GM21717 (cell line): ENCODE results near the gene OTUD1.

ENCODE experiments used
- ATAC-seq: cut with Tn5 transposase; IDR thresholded peaks from one replicate; pipeline ENCODE4 v1.9.1; 2021; ENCODE audit warnings: mild to moderate bottlenecking, moderate library complexity; ENCODE audit not compliant: unreplicated experiment

The OTUD1 gene

DNA sequence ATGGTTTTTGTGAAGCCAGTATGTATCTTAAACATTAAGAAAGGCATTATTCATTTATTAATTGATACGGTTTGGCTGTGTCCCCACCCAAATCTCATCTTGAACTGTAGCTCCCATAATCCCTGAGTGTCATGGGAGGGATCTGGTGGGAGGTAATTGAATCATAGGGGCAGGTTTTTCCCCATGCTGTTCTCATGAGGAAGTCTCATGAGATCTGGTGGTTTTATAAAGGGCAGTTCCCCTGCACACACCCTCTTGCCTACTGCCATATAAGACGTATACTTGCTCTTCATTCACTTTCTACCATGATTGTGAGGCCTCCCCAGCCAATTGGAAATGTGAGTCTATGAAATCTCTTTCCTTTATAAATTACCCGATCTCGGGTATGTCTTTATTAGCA, 28.1 kb downstream of the OTUD1 start:
- ATAC-seq, result no peak

- ATAC-seq, result no peak
These were observed 28.7 kb downstream of the OTUD1 start for GRCh38 chr10:23467548-23467947.

DNA sequence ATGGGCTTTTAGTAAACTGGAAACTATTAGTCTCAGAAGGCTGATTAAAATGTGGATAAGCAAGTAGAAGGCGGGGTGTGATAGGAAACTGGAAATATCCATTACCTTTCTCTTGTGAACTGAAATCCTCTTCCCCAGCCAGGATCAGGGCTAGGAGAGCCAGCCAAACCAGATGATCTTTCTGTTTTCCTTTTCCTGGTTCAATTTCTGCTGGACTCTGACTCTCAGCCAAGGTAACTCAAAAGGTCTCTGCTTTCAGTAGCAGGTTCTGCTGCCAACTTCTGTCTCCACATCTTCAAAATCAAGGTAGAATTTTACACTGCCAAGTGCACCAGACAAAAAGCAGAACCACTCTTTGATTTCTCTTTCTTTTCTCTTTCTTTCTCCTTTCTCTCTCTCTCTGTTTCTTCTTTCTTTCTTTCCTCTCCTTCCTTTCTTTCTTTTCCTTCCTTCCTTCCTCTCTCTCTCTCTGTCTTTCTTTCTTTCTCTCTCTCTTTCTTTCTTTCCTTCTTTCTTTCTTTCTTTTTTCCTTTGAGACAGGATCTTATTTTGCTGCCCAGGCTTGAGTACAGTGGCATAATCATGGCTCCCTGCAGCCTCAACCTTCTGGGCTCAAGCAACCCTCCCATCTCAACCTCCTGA, 30.8 kb downstream of the OTUD1 start:
- no peak for ATAC-seq

DNA sequence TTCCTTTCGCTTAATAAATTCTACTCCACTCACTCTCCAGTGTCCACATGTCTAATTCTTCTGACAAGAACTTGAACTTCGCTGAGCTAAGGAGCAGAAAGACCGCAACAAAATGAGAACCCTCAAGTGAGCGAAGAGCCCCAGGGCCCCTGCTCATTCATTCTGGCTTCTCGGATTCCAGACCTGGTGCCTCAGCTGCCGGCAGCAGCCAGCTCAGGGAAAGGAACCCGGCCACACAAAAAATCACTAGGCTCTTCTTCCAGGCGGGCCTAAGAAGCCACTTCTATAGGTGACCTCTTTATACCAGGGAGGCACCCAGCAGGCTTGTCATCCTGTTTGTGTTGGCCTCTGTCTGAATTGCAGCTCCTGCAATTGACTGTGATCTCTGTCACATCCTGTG, 33.3 kb downstream of the OTUD1 start:
- ATAC-seq, result no peak

- ATAC-seq, result no peak
These were observed 35.2 kb downstream of the OTUD1 start for GRCh38 chr10:23474081-23474480.

- no peak for ATAC-seq
These were observed 35.8 kb downstream of the OTUD1 start for GRCh38 chr10:23474626-23475025.

DNA sequence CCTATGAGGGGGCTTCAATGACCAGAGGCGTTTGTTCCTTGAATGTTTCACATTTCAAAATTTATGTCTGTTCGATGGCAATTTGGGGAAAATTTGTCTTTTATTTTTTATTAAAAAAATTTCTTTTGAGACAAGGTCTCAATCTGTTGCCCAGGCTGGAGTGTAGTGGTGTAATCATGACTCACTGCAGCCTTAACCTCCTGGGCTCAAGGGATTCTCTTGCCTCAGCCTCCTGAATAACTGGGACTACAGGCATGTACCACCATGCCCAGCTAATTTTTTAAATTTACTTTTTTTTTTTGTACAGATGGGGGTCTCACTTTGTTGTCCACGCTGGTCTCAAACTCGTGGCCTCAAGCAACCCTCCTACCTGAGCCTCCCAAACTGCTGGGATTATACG, 39.7 kb downstream of the OTUD1 start:
- ATAC-seq, result no peak

GRCh38 chr10:23479798-23480473, 41.1 kb downstream of the OTUD1 start:
- ATAC-seq, result no peak

GRCh38 chr10:23481363-23481961, 42.6 kb downstream of the OTUD1 start:
- no peak for ATAC-seq

DNA sequence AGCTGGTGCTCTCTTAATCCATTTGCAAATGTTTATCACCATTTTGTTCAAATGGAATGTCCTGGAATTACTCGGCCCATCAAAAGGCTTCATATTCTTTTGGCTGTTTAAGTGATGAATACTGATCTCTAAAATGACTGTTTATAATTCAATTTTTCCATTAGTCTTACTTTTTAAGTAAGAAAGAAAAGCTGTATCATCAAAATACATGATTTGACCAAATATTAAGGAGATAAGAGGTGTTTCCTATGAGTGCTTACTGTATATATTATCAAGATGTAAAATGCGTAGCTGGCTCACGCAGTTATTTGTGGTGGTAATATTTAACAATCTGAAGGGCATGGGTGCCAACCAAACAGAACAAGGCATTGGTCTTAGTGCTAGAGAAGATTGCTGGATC, 51.2 kb downstream of the OTUD1 start:
- ATAC-seq, result no peak
